Ishikawa (cell line): ENCODE data around the gene ASIC3.

Experiments used
- CEBPB ChIP-seq: IDR thresholded peaks from 2 replicates; pipeline ENCODE4 v1.6.1; 2012
- CREB1 ChIP-seq: IDR thresholded peaks from 2 replicates; pipeline ENCODE4 v1.6.1; 2012; ENCODE audit warnings: low read depth
- EP300 ChIP-seq: IDR thresholded peaks from 2 replicates; pipeline ENCODE4 v1.6.1; 2012; ENCODE audit warnings: borderline replicate concordance
- FOXM1 ChIP-seq: IDR thresholded peaks from 2 replicates; pipeline ENCODE4 v1.6.1; 2012; ENCODE audit warnings: low read depth, borderline replicate concordance
- NFIC ChIP-seq: IDR thresholded peaks from 2 replicates; pipeline ENCODE4 v1.6.1; 2012
- RAD21 ChIP-seq: IDR thresholded peaks from 2 replicates; pipeline ENCODE4 v1.6.1; 2012; ENCODE audit warnings: low read depth
- TAF1 ChIP-seq: IDR thresholded peaks from 2 replicates; pipeline ENCODE4 v1.6.1; 2012; ENCODE audit warnings: low read depth, mild to moderate bottlenecking
- TCF12 ChIP-seq: IDR thresholded peaks from 2 replicates; pipeline ENCODE4 v1.6.1; 2012; ENCODE audit warnings: low read depth
- TEAD4 ChIP-seq: IDR thresholded peaks from 2 replicates; pipeline ENCODE4 v1.6.1; 2012
- YY1 ChIP-seq: IDR thresholded peaks from 2 replicates; pipeline ENCODE4 v1.6.1; 2012; ENCODE audit warnings: low read depth
- ZBTB7A ChIP-seq: IDR thresholded peaks from 2 replicates; pipeline ENCODE4 v1.6.1; 2012; ENCODE audit warnings: low read depth
- TF ChIP-seq, protein P1 (sequence below): IDR thresholded peaks from 2 replicates; pipeline ENCODE4 v1.6.1; 2012
- TF ChIP-seq, protein P2 (sequence below): IDR thresholded peaks from 2 replicates; pipeline ENCODE4 v1.6.1; 2012; ENCODE audit warnings: low read depth, mild to moderate bottlenecking
- TF ChIP-seq, protein P3 (sequence below): IDR thresholded peaks from 2 replicates; pipeline ENCODE4 v1.6.1; 2012

DNA sequence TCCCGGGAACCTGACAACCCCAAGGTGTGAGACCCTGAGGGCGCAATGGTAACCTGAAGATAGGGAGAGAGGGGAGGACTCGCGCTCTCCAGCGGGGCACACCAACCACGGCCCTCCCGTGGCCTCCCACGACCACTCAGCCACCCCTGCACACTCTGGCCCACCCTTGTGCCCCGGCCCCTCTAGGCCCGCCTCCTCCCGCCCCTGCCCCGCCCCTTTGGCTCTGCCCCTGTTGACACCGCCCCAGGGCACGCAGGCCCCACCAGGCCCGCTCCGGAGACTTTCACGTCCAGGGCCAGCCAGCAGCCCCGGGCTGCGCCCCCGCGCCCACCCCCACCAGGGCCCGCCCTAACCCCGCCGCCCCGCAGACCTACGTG lies 35.0 kb upstream of the ASIC3 start:
- TF ChIP-seq EP300 (no peak), CREB1 (no peak), RAD21 (no peak), TCF12 (no peak), CEBPB (no peak), YY1 (no peak), TAF1 (no peak), TEAD4 (no peak), NFIC (no peak), FOXM1 (no peak), ZBTB7A (no peak)
- TF ChIP-seq, protein P1, sequence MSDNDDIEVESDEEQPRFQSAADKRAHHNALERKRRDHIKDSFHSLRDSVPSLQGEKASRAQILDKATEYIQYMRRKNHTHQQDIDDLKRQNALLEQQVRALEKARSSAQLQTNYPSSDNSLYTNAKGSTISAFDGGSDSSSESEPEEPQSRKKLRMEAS, result no peak
- TF ChIP-seq, protein P2, sequence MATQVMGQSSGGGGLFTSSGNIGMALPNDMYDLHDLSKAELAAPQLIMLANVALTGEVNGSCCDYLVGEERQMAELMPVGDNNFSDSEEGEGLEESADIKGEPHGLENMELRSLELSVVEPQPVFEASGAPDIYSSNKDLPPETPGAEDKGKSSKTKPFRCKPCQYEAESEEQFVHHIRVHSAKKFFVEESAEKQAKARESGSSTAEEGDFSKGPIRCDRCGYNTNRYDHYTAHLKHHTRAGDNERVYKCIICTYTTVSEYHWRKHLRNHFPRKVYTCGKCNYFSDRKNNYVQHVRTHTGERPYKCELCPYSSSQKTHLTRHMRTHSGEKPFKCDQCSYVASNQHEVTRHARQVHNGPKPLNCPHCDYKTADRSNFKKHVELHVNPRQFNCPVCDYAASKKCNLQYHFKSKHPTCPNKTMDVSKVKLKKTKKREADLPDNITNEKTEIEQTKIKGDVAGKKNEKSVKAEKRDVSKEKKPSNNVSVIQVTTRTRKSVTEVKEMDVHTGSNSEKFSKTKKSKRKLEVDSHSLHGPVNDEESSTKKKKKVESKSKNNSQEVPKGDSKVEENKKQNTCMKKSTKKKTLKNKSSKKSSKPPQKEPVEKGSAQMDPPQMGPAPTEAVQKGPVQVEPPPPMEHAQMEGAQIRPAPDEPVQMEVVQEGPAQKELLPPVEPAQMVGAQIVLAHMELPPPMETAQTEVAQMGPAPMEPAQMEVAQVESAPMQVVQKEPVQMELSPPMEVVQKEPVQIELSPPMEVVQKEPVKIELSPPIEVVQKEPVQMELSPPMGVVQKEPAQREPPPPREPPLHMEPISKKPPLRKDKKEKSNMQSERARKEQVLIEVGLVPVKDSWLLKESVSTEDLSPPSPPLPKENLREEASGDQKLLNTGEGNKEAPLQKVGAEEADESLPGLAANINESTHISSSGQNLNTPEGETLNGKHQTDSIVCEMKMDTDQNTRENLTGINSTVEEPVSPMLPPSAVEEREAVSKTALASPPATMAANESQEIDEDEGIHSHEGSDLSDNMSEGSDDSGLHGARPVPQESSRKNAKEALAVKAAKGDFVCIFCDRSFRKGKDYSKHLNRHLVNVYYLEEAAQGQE, result no peak
- TF ChIP-seq, protein P3, sequence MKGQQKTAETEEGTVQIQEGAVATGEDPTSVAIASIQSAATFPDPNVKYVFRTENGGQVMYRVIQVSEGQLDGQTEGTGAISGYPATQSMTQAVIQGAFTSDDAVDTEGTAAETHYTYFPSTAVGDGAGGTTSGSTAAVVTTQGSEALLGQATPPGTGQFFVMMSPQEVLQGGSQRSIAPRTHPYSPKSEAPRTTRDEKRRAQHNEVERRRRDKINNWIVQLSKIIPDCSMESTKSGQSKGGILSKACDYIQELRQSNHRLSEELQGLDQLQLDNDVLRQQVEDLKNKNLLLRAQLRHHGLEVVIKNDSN, result no peak
